HL-60 (cell line): Measurements from ENCODE around the gene PDE6B.

ENCODE experiments used
- GABPA ChIP-seq: IDR thresholded peaks from 2 replicates; pipeline ENCODE4 v1.6.1; 2012; ENCODE audit warnings: low read depth
- POLR2AphosphoS5 ChIP-seq: IDR thresholded peaks from 2 replicates; pipeline ENCODE4 v1.6.1; 2012; ENCODE audit warnings: low read depth
- SPI1 ChIP-seq: IDR thresholded peaks from 2 replicates; pipeline ENCODE4 v1.6.1; 2012; ENCODE audit warnings: low read depth, mild to moderate bottlenecking, borderline replicate concordance
- TF ChIP-seq, protein P1 (sequence below): IDR thresholded peaks from one replicate; pipeline ENCODE4 v1.5.1; 2011; ENCODE audit warnings: low read length, control low read depth, inconsistent platforms; ENCODE audit not compliant: insufficient read depth
- TF ChIP-seq, protein P2 (sequence below): IDR thresholded peaks from 2 replicates; pipeline ENCODE4 v1.6.1; 2012; ENCODE audit warnings: low read depth; ENCODE audit not compliant: insufficient replicate concordance

DNA sequence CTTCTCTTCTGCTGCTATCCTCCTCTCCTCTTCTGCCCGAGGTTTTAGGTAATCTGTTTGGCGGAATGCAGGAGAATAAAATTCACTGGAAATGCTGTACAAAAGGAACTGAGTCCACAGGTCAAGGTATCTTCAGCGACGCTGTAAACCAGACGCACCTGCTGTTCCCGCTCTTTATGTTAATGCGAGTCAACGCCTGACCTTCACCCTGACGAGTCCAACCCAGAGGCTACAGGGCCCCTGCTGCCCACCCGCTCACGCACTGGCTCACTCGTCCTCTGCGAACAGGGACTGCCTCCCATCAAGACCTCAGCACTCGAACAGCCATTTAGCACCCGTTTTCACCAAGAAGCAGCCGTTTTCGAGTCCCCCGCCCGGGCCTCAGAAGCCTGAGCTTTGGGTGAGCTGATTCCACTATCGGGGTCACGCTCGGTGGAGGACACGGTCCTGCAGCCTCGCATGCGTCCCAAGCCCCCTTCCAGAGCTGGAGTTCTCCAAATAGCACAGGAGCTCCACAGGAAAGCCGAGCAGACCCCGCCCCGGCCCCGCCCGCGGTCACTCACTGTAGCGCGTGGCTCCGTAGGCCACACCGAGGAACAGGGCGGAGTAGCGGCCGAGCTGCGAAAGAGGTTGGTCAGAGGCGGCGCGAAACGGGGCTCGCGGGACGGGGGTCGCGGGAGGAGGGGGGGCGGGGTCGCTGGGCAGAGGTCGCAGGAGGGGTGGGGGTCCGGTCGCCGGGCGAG lies 48.1 kb downstream of the PDE6B start:
- TF ChIP-seq, protein P1, sequence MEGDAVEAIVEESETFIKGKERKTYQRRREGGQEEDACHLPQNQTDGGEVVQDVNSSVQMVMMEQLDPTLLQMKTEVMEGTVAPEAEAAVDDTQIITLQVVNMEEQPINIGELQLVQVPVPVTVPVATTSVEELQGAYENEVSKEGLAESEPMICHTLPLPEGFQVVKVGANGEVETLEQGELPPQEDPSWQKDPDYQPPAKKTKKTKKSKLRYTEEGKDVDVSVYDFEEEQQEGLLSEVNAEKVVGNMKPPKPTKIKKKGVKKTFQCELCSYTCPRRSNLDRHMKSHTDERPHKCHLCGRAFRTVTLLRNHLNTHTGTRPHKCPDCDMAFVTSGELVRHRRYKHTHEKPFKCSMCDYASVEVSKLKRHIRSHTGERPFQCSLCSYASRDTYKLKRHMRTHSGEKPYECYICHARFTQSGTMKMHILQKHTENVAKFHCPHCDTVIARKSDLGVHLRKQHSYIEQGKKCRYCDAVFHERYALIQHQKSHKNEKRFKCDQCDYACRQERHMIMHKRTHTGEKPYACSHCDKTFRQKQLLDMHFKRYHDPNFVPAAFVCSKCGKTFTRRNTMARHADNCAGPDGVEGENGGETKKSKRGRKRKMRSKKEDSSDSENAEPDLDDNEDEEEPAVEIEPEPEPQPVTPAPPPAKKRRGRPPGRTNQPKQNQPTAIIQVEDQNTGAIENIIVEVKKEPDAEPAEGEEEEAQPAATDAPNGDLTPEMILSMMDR: no peak
- TF ChIP-seq GABPA: no peak
- TF ChIP-seq POLR2AphosphoS5: no peak
- TF ChIP-seq, protein P2, sequence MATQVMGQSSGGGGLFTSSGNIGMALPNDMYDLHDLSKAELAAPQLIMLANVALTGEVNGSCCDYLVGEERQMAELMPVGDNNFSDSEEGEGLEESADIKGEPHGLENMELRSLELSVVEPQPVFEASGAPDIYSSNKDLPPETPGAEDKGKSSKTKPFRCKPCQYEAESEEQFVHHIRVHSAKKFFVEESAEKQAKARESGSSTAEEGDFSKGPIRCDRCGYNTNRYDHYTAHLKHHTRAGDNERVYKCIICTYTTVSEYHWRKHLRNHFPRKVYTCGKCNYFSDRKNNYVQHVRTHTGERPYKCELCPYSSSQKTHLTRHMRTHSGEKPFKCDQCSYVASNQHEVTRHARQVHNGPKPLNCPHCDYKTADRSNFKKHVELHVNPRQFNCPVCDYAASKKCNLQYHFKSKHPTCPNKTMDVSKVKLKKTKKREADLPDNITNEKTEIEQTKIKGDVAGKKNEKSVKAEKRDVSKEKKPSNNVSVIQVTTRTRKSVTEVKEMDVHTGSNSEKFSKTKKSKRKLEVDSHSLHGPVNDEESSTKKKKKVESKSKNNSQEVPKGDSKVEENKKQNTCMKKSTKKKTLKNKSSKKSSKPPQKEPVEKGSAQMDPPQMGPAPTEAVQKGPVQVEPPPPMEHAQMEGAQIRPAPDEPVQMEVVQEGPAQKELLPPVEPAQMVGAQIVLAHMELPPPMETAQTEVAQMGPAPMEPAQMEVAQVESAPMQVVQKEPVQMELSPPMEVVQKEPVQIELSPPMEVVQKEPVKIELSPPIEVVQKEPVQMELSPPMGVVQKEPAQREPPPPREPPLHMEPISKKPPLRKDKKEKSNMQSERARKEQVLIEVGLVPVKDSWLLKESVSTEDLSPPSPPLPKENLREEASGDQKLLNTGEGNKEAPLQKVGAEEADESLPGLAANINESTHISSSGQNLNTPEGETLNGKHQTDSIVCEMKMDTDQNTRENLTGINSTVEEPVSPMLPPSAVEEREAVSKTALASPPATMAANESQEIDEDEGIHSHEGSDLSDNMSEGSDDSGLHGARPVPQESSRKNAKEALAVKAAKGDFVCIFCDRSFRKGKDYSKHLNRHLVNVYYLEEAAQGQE: no peak
- TF ChIP-seq SPI1: no peak
